ENCODE measurements around the gene VARS2.

VARS2 gene

GRCh38 chr6:30880698-30881252 is 33.3 kb upstream of the VARS2 start:
- no peak overlapping the region for H3K9ac ChIP-seq (ENCODE audit: low read depth, low read length)
- H3K9me3 ChIP-seq (ENCODE audit: insufficient read depth, low read length, severe bottlenecking) = no peaks in the 10 kb centered on the region
- H4K20me1 ChIP-seq (ENCODE audit: insufficient read depth, low read length) = 0 out of 2 replicates have a peak, but pooled peaks cover 4% of the 10 kb centered on the region
- no peak overlapping the region for H2AFZ ChIP-seq (ENCODE audit: low read depth, low read length)
- no peak overlapping the region for H3K27ac ChIP-seq (ENCODE audit: low read length)
- no peak overlapping the region for H3K4me3 ChIP-seq (ENCODE audit: low read depth in 1 of 2, low read length in 2 of 2)
- peaks cover 42% of the 10 kb centered on the region for H3K4me1 ChIP-seq (ENCODE audit: insufficient read depth, low read length)
- peaks cover 11% of the 10 kb centered on the region for H3K79me2 ChIP-seq (ENCODE audit: insufficient read depth, low read length)
- DNase-seq = no peak
- no peaks in the 10 kb centered on the region for H3K36me3 ChIP-seq (ENCODE audit: insufficient read depth, low read length)
- no peak for ATAC-seq (ENCODE audit: insufficient read depth, low read depth)
- no peak overlapping the region for H3K4me2 ChIP-seq (ENCODE audit: insufficient read depth, low read length)
- no peaks in the 10 kb centered on the region for H3K27me3 ChIP-seq (ENCODE audit: insufficient read depth, low read length, poor library complexity)
- TF ChIP-seq EZH2 (IDR thresholded peaks at IDR 0.05; ENCODE audit: borderline replicate concordance, low read depth, low read length, severe bottlenecking) = no peak
- no peak for TF ChIP-seq CTCF (IDR thresholded peaks at IDR 0.05; ENCODE audit: borderline replicate concordance, extremely low read depth, low read length, poor library complexity, severe bottlenecking)

GRCh38 chr6:30881392-30882203 is 32.4 kb upstream of the VARS2 start:
- no peak overlapping the region for H3K9ac ChIP-seq (ENCODE audit: low read depth, low read length)
- H4K20me1 ChIP-seq (ENCODE audit: insufficient read depth, low read length) = 0 out of 2 replicates have a peak, but pooled peaks cover 4% of the 10 kb centered on the region
- peaks cover 46% of the 10 kb centered on the region for H3K4me1 ChIP-seq (ENCODE audit: insufficient read depth, low read length)
- H3K36me3 ChIP-seq (ENCODE audit: insufficient read depth, low read length) = no peaks in the 10 kb centered on the region
- DNase-seq (no peak), ATAC-seq (ENCODE audit: insufficient read depth, low read depth) (no peak)
- H3K79me2 ChIP-seq (ENCODE audit: insufficient read depth, low read length) = peaks cover 19% of the 10 kb centered on the region
- TF ChIP-seq EZH2 (IDR thresholded peaks at IDR 0.05; ENCODE audit: borderline replicate concordance, low read depth, low read length, severe bottlenecking) (no peak), CTCF (IDR thresholded peaks at IDR 0.05; ENCODE audit: borderline replicate concordance, extremely low read depth, low read length, poor library complexity, severe bottlenecking) (no peak)
- H3K4me2 ChIP-seq (ENCODE audit: insufficient read depth, low read length) = no peak overlapping the region
- no peaks in the 10 kb centered on the region for H3K9me3 ChIP-seq (ENCODE audit: insufficient read depth, low read length, severe bottlenecking)
- H3K27ac ChIP-seq (ENCODE audit: low read length) = no peak overlapping the region
- no peak overlapping the region for H3K4me3 ChIP-seq (ENCODE audit: low read depth in 1 of 2, low read length in 2 of 2)
- H3K27me3 ChIP-seq (ENCODE audit: insufficient read depth, low read length, poor library complexity) = no peaks in the 10 kb centered on the region
- H2AFZ ChIP-seq (ENCODE audit: low read depth, low read length) = no peak overlapping the region

- Histone ChIP-seq H3K4me2 (ENCODE audit: insufficient read depth, low read length) (no peak overlapping the region), H3K4me1 (ENCODE audit: insufficient read depth, low read length) (peaks cover 44% of the 10 kb centered on the region), H3K4me3 (ENCODE audit: low read depth in 1 of 2, low read length in 2 of 2) (no peak overlapping the region), H3K27ac (ENCODE audit: low read length) (no peak overlapping the region), H3K27me3 (ENCODE audit: insufficient read depth, low read length, poor library complexity) (no peaks in the 10 kb centered on the region), H4K20me1 (ENCODE audit: insufficient read depth, low read length) (0 out of 2 replicates have a peak, but pooled peaks cover 4% of the 10 kb centered on the region), H3K79me2 (ENCODE audit: insufficient read depth, low read length) (peaks cover 24% of the 10 kb centered on the region), H3K36me3 (ENCODE audit: insufficient read depth, low read length) (no peaks in the 10 kb centered on the region), H2AFZ (ENCODE audit: low read depth, low read length) (no peak overlapping the region), H3K9ac (ENCODE audit: low read depth, low read length) (no peak overlapping the region), H3K9me3 (ENCODE audit: insufficient read depth, low read length, severe bottlenecking) (no peaks in the 10 kb centered on the region)
- no peak for TF ChIP-seq CTCF (IDR thresholded peaks at IDR 0.05; ENCODE audit: borderline replicate concordance, extremely low read depth, low read length, poor library complexity, severe bottlenecking)
- TF ChIP-seq EZH2 (IDR thresholded peaks at IDR 0.05; ENCODE audit: borderline replicate concordance, low read depth, low read length, severe bottlenecking) = no peak
- DNase-seq (no peak), ATAC-seq (ENCODE audit: insufficient read depth, low read depth) (no peak)
Observed at GRCh38 chr6:30882204-30882758, 31.8 kb upstream of the VARS2 start.
